HG03139 (cell line): ENCODE measurements around the gene IQGAP2.

Experiments used
- ATAC-seq: cut with Tn5 transposase; IDR thresholded peaks from one replicate; pipeline ENCODE4 v1.9.1; 2021; ENCODE audit not compliant: unreplicated experiment

The IQGAP2 gene

DNA sequence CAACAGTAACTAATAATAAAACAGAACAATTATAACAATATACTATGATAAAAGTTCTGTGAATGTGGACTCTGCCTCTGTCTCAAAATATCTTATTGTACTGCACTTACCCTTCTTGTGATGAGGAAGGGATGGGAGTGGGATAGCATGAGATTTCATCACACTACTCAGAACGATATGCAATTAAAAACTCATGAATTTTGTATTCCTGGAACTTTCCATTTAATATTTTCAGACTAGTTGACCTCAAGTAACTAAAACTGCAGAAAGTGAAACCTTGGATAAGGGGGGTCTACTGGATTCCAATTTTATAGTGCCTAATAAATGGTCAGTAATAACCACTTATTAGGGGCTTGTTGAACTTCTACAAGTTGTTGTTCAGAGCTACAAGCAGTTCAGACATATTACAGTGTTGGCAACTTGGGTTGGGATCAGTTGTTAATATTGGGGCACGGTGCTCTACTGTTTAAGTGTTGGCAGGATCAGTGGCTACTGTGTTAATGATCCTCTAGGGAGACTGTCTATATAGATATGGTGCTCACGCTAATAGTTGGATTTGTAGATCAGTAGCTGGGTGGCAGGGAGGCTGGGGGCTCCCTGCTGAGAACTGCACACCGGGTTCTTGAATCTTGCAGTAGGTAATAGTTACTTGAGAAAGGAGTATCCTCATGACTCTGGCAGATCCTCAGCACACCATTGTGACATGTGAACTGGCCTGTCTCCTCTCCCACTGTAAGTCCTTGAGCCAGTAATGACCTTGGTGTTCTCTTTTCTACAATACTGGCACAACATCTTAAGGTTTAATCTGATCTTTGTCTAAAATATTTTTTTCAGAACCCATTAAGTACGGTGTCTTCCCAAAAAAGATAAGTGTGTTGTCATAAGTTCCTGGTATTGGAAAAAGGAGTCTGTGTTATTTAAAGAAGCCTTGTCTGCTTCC, 158.1 kb downstream of the IQGAP2 start:
- ATAC-seq = no peak

DNA sequence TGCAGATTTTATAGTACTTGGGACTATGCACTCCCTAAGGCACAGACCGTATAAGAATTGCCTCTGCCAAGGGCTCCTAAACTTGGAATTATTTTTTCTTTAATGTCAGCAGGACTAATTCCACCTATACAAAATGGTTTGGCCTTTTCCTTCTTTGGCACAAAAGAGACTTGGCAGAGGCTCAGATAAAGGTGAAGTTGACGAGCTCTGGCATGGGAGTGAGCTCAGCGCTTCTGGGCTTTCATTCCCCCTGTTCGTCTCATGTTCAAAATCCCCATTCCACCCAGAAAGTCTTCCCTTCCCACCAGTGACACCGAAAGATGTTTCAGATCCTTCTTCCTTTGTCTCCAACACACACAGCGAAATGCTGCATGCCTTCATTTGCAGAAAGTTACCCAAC, 158.9 kb downstream of the IQGAP2 start:
- ATAC-seq = no peak

GRCh38 chr5:76565009-76565408, 161.9 kb downstream of the IQGAP2 start:
- no peak for ATAC-seq

DNA sequence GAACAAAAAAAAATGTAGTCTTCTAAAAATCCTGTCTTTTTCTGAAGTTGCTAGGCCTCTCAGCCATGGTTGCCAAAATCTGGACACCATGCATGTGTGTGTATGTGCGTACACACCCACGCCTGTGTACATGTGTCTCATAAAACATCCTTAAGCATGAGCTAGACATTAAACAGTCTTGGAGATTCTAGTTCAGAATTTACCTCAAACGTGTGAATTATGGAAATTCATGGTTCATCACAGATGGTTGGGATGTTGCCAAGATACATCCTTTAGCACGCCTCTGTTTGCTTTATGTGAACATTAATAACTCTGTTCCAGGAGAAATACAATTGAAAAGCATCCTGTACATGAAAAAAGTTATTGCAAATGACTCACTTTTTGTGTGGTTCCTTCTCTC, 167.1 kb downstream of the IQGAP2 start:
- ATAC-seq = no peak

- ATAC-seq = no peak
Observed at GRCh38 chr5:76571559-76571958, 168.5 kb downstream of the IQGAP2 start.

DNA sequence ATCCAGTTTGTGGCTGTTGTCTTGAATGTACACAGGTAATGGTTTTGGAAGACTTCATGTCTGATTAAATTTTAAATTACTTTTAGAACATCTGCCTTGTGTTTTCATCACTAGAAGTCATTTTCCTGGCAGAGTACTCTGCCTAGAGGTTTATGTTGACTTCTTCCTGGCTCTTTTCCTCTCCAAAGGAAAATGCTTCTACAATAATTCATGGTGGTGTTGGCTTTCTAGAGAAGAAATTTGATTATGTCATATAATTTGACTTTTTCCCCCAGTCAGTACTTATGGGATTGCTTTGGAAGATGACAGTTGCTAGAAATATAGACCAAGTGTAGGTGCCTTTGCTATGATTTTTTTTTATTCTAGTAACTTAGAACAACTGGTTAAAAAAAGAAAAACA, 173.4 kb downstream of the IQGAP2 start:
- ATAC-seq = no peak

DNA sequence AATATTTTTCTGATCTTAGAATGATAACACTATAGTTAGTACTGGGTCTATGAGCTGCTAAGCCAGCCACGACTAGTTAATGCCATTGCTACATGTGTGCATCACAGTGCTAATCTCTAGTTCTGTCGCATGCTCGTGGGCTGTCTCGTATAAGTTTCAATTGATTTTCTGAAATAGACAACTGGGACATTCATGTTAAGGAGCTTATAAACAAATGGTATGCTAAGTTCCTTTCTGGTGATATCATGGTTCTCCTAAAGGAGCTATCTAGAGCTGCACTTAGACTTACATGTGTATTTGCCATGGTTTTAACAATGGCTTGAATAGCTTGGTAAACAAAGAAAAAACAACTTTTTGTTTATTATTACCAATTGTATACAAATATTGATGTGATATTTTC, 173.9 kb downstream of the IQGAP2 start:
- no peak for ATAC-seq

DNA sequence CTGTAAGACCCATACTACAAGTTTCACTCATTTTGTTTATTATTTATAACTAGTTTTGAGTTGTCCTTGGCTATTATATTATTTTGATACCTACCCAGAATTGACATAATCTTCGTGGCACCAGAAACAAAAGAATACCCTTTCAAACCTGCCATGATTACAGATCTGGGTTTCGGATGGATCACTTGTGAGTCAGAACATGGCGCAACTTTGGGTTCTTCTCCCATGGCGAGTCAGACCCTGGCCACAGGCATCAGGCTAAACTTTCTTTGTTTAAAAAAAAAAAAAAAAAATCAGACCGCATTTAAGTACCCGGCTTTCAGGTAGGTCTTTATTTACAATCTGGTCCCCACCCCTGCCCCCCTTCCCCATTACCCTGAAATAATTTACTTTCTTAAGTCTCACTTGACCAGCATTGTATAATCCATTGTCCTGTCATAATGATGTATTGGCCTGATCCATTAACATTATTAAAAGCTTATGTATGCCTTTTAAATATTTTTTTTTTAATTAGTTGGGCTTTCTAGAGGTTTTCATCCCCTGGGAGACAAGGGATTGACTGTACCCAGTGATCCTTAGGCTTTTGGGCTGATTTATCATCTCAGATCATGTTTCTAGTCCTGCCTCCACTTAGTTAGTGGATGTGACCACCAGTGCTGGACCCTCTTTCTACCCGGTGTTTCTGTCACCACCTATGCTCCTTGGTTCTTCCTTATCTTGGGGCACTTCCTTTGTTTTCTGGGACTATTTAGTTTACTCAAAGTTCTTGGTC, 176.3 kb downstream of the IQGAP2 start:
- ATAC-seq = no peak

DNA sequence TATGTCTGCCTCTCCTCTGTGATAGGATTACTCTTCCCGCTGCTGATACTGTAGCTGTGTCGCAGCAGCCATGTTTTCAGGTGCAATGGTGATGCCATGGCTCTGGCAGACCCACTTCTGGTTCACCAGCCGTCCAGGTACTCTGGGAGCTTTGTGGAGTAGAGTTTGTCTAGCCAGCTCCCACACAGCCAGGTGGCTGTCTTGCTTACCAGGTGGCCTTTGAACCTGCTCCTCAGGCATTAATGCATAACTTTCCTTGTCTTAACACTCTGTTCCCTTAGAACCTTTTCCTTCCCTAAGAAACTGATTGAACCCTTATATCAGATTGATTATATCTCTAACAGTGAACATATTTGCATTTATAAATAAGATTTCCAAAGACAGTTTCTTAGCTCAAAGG, 177.9 kb downstream of the IQGAP2 start:
- no peak for ATAC-seq

DNA sequence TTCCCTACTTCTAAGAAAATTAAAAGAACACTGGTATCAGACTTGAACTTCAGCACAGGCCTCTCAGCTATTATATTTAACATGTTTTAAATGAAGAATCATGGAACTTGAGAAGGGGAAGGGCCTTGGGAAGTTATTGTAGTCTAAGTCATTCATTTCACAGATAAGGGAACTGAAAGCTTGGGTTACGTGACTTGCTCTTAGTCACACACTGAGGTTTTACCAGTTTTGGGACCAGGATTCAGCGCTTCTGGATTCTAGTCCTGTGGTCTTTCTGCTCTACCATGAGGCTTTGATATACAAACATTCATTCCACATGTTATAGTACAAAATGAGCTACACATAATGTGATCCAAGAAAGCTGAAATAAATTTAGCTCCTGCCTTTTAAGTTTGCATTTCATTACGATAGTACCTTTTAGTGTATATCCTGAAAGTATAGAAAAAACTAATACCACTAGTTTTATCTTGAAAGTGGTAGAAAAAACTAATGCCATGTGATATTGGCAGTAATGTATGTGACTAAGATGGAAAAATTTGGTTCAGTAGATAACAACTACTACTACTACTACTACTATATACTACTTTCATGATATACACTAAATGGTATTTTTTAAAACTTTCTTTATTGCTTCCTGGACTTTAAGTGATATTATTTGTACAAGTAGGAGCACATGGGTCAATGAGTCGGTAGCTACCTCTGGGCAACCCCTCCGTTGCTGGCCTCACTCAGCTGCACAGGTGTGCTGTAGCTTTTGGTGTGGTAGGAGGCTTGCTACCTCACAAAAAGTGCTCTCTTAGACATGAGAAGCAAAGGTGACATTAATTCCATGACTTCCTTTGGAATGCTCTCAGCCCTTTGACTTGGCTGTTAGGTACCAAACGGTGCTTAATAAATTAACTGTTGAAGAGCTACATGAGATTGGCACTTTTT, 179.4 kb downstream of the IQGAP2 start:
- ATAC-seq = peak; percentile 82

DNA sequence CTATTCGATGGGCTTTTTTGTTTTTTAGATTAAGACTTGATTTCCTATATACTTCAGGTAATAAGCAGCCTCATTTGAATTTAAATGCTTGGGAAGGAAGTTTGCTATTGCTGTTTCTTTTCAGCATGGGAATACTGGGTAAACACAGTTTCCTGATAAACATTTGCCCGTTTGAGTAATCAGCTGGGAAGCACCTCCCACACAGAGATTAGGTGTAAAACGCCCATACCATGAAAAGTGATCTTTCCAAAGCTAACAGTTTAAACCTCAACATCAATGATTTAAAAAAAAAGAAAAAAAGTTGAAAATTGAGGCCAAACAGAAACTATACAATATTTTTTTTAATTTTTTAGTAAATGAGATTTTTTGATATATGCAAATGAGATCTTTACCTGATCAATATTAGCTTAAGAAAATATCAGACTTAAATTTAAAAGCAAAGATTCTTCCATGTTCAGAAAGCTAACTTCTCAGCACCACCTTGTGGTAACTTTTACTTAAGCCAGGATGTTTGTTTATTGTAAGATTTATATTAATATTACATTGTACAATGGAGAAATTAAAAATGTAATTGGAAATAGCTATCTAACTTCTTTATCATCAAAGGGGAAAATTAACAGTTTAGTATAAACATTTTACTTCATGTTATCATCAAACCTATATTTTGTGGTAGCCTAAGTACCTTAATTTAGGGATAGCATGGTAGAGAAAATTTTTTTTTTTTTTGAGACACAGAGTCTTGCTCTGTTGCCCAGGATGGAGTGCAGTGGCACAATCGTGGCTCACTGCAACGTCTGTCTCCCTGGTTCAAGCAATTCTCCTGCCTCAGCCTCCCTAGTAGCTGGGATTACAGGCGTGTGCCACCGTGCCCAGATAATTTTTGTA, 180.3 kb downstream of the IQGAP2 start:
- ATAC-seq = no peak

GRCh38 chr5:76585783-76586217, 182.7 kb downstream of the IQGAP2 start:
- ATAC-seq = no peak

DNA sequence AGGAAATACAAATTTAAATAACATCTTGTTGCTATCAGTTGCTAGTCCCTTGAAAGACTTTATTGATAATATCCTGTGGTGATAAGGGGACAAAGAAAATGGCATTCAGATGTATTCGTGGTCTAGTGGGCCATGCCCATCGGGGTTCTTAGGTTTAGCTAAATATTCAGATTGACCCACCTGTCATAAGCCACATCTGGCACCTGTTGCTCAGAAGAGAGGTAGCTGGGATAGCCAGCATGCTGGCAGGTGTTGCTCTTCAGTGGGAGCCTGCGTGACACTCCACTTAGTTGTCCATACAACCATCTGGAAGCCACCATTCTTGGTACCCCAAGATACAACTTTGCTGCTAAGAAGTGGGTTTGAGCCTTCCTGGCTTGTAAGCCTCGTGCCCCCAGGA, 183.4 kb downstream of the IQGAP2 start:
- ATAC-seq = no peak

DNA sequence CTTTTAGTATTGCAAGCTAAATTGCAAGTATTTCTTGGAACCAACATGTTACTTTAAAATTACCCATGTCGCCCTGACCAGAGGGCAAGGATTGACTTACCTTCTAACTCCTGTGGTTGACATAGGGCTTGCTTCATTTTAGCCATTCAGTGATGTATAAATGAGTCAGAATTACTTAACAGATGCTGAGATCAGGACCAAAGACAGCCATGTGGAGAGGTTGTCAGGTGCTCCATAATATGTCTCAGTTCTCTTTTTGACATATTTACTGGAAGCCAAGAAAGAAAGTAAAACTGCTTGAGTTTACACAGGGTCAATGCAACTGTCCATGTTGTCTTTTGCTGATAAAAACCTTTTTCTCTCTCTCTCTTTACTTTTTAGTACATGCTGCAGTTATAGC, 186.9 kb downstream of the IQGAP2 start:
- ATAC-seq = peak; percentile 97

DNA sequence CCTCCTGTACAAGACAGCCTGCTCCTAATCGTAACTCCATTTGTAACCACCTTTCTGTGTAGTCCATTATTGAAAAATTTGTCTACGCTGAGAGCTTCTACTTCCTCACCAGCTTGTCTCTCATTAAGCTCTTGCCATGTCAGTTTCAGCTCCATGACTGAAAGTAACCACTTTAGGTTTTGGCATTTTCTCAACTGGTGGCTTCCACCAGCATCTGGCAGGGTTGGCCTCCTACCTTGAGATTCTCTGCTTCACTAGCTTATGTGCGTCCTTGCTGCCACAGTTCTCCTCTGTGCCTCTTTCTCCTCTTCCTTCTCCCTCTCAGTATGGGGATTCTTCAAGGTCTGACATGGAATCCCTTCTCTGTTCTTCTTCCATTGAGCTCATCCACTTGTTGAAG, 188.3 kb downstream of the IQGAP2 start:
- ATAC-seq = no peak

DNA sequence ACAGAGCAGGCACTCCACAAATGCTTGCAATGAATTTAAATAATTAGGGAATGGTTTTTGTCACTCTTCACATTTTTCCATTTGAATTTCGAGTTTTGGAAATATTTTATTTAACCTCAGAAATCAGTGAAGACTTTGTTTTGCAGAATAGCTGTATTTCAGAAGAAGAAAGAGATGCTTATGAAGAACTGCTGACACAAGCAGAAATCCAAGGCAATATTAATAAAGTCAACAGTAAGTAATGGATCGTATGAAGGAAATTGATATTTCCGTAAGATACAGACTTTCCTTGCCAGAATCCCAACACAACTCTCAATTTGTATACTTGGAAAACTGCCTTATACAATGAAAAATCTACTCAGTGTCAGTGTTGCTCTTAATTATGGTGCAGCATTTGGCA, 189.6 kb downstream of the IQGAP2 start:
- no peak for ATAC-seq

DNA sequence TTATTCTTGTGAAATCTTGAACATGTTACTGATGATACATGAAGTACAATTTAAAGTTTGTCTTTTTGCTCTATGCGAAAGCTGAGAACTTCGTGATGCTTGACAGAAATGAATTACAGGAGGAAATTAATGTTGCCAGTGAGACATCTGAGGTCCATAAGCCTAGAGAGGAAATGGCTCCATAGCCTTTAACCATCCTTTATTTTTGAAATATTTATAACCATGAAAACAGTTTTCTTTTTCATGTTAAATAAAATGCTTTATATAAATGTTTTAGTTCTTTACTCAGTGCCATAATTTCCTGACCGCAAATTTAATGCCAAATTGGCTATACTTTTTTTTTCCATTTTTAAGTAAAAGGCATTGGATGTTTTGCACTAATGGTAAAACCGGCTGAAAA, 191.0 kb downstream of the IQGAP2 start:
- ATAC-seq = no peak

GRCh38 chr5:76595755-76596481, 192.8 kb downstream of the IQGAP2 start:
- ATAC-seq = no peak

DNA sequence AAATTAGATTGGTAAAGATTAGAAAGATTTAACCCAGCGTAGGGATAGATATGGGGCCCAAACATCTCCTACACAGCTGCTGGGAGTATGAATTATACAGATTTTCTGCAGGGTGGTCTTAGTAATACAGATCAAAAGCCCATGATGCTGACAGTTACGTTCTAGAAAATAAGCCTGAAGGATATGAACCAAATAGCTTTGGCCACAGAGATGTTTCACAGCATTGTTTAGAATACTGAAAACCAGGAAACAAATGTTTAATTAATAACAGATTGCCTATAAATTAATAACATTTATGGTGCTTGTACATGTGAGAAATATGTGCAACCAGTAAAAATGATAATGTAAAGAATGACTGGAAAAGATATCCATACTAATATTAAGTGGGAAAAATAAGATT, 195.4 kb downstream of the IQGAP2 start:
- no peak for ATAC-seq
